GM18861 (cell line): ENCODE results near the gene UPP2.

Experiments used
- ATAC-seq: cut with Tn5 transposase; IDR thresholded peaks from one replicate; pipeline ENCODE4 v1.9.1; 2021; ENCODE audit not compliant: unreplicated experiment

UPP2 gene

GRCh38 chr2:158135096-158135495, 33.4 kb downstream of the UPP2 start:
- no peak for ATAC-seq

GRCh38 chr2:158138255-158138654, 36.6 kb downstream of the UPP2 start:
- no peak for ATAC-seq

- no peak for ATAC-seq
Measured at GRCh38 chr2:158140201-158140600, 38.5 kb downstream of the UPP2 start.

DNA sequence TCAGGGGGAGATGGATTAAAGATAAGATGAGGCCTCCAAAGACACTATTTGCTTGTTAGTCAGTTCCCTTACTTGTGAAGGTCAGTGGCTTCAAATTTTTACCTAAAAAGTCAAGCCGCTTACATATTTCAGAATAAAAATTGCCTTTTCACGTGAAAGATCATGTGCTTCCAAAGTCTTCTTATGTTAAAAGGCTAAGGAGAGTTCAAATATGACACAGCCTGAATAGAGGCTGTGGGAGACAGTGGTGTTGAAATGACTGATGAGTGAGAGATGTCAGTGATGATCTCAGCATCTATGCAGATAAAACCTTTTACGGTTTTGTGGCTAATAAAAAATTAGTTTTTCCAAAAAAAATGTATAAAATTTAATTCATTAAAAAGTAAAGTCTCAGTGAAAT, 40.5 kb downstream of the UPP2 start:
- ATAC-seq: no peak

DNA sequence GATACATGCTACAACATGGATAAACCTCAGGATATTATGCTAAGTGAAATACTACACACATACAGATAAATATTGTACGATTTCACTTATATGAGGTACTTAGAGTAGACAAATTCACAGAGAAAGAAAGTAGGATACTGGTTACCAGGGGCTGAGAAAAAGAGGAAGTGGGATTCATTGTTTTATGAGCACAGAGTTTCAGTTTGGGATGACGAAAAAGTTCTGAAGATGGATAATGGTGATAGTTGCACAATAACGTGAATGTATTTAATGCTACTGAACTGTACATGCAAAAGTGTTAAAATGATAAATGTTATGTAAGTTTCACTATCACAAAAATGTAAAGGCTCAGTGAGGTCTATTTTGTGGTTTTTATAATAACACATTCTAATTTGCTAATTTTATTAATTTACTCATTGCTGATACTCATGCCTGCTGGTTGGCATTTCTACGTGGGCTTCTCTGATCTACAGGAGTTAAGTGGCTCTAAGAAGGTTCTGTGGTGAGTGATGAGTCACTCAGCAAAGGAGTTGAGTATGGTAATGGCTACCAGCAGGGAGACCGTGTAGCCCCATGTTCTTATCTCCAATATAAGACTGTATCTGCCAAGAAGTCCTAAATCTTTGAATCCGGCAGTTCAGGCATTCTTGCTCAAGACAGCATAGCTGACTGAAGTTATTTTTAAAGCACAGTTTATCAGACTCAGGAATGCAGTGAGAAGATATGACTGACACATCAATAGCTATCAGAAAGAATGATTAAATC, 41.1 kb downstream of the UPP2 start:
- peak; percentile 48 for ATAC-seq

DNA sequence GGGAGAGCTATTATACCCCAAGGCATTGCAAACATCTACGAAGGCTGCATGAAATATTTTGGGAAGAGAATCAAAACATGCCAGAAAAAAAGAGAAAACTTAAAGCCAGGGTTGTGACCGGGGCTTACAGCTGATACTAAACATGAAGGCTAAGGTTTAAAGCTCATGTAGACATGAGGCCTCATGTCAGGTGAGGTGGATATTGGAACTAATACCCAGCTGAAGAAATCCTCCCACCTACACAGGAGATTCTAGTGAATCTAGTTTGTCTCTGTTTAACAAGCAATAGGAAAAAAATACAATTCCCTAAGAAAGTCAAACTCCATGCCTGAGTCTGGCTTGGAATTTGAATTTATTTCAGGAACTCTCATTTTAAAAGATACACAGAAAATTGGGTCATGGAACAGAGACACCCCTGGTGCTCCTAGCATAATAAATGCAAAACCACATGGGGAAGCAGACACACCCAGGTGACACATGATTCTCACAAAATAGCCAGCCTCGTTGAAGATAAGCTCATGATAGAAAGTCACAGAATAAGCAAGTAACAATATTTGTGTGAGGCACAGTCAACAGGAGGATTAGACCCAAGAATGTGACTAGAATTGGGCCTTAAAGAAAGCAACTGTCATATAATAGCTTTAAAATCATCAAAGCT, 42.2 kb downstream of the UPP2 start:
- no peak for ATAC-seq

DNA sequence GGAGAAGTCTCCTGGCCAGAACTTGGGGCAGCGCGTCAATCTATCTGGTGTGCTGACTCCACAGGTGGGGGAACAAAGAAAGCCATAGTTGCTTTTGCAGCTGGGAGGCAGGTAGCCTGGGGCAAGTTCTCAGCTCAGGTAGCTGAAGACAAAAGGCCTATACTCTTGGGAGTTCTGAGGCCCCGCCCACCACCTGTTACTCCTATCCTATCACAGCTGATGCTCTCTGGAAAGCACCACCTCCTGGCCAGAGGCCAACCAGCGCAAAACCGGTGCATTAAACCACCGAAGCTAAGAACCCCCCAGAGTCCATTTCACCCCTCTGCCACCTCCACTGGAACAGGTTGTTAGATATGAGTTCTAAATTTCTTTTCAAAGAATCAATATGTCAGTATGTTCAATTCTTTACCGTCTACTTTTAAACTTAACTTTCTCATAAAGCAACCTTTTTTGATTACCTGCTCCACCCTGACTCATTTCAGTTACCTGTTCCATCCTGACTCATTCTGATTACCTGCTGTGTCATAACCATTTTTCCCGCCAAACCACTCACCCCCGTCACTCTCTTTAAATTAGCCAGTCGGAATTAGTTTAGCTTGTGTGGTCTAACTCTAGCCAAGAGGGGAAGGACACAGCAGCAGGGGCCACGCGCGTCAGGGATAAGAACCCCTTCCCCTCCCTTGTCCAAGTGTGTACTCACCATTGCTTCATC, 43.4 kb downstream of the UPP2 start:
- no peak for ATAC-seq

- ATAC-seq: no peak
Measured at GRCh38 chr2:158153270-158154015, 51.8 kb downstream of the UPP2 start.

GRCh38 chr2:158154596-158154995, 52.9 kb downstream of the UPP2 start:
- no peak for ATAC-seq

GRCh38 chr2:158172719-158173118, 71.0 kb downstream of the UPP2 start:
- no peak for ATAC-seq

GRCh38 chr2:158174495-158174894, 72.8 kb downstream of the UPP2 start:
- no peak for ATAC-seq

GRCh38 chr2:158174956-158175355, 73.3 kb downstream of the UPP2 start:
- ATAC-seq: no peak

- no peak for ATAC-seq
Measured at GRCh38 chr2:158178646-158179045, 77.0 kb downstream of the UPP2 start.

DNA sequence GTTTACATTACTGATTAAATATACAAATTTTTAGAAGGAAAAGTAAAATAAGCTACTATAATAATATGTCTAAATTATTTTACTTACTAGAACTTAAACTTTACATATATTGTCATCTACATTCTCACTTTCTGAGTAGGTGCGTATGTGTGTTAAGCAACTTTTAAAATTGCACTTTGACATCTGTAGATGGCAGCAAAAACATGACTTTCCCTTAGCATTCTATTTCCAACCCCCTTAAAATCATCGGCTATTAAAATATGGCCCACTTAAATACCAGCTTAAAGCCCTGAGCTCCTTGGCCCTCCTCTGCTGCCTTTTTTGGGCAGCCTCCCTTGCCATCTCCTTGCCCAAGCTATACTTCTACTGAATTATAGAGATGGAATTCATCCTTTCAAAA, 78.0 kb downstream of the UPP2 start:
- peak; percentile 51 for ATAC-seq

GRCh38 chr2:158181171-158181570, 79.5 kb downstream of the UPP2 start:
- no peak for ATAC-seq

DNA sequence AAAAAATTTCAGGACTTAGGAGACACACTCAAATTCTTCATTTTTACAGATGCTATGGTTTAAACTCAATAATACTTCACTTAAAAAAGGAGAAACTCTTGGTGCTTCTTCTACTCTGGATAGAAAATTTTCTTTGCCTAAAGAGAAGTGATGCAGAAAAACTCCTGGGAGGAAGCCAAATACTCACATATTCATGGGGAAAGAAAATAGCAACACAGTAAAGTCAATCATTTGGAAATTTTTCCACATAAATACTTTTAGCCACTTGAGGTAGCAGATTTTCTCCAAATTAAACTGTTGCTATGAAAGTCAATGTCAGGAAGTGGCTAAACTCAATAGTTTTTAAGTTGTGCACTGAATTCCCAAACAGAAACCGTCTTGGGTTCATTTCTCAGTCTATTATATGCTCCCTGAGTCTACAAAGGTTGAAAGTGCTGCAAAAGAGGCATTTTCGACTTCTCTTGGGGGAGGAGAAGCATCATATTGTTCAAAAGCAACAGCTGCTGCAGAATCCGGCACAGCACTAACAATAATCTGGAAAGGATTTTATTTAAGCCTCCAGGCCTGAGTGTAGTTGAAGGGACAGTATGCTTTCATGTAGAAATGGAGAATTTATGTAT, 81.1 kb downstream of the UPP2 start:
- no peak for ATAC-seq

DNA sequence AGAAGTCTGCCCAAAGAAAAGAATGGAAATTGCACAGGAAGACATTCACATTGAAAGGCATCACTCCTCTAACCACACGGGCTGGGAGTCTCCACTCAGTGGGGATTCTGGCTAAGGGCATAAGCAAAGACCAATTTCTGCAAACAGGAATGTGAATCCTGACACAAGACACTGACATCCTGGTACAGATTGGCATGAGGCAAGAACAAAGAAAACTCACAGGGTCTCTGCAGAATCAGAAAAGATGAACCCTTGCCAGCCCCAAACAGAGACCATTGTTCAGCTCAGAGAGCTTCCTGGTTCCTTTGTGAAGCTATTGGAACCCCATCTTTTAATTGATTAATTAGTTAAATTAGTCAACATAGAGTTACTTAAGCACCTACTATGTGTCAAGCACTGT, 82.3 kb downstream of the UPP2 start:
- no peak for ATAC-seq

DNA sequence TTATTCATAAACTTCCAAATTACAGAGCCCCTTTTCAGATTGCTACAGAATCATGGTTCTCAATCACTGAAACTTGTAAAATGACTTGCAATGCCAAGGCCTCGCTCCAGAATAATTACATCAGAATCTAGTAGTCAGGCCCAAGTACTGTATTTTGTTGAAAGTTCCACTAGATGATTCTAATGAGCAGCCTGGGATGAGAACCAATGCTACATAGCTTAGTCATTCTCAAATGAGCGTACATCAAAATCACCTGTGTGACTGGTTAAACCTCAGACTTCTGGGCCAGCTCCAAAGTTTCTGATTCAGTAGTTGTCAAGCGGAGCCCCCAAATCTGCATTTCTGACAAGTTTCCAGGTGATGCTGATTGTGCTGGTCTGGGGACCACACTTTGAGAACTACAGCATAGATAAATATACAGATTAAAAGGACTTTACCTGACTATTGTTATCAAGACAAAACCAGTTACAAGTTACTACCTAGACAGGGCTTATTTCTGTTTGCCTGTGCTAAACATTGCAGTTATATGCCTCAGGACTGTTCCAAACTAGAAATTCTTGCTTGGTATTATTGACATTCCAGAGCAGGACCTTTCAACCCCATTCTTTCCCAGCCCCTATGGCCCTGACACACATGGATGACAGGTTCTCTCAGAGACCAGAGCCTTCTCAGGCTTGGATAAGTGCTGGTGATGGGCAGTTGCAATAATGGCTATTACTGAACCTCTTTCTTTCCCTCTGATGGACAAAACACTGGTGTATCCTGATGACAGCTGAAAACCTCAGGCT, 83.1 kb downstream of the UPP2 start:
- no peak for ATAC-seq
